Measurements from ENCODE around the gene ORAI3.

The ORAI3 gene

GRCh38 chr16:30949650-30950515 is 1.0 kb downstream of the ORAI3 start:
- DNase-seq = peak; percentile 39

DNA sequence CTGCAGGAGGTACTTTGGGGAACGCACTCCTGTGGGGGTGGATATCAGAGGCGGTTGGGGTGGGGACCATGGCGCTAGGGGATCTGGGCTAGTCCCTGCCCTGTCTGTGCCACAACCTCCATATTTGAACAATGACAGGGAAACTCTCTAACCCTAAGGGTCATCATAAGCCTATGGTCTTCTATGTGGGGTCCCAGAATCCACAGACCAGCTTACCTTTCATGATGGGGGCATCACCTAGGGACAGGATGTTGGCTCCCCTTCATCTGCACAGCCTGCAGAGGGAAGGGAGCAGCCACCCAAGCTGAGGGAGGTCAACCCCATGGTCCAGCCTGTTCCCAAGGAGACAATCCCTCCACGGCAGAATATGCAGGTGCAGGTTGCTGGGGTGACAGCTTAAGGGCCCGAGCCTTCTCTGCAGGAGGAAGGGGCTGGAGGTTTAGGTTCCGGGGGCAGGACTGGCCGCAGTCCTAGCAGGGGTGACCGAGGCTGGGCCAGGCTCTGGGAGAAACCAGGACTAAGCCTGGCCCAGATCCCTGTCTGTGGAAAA is 1.7 kb downstream of the ORAI3 start:
- no peak for DNase-seq

GRCh38 chr16:30951193-30951592 is 2.3 kb downstream of the ORAI3 start:
- DNase-seq = no peak

DNA sequence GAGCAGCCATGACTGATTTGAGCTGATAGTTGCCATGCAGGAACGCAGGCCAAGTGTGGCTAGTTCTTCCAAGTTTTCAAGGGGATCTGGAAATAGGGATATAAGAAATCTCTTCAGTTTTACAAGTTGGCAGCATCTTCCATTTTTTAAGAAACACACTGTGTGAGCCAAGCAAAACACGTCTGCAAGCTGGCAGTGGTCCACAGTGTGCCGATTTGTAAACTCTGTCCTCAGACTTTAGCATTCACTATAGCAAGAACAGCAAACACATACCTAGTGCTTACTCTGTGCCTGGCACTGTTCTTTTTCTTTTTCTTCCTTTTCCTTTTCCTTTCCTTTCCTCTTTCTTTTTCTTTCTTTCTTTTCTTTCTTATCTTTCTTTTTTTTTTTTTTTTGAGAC is 2.9 kb downstream of the ORAI3 start:
- no peak for DNase-seq

DNA sequence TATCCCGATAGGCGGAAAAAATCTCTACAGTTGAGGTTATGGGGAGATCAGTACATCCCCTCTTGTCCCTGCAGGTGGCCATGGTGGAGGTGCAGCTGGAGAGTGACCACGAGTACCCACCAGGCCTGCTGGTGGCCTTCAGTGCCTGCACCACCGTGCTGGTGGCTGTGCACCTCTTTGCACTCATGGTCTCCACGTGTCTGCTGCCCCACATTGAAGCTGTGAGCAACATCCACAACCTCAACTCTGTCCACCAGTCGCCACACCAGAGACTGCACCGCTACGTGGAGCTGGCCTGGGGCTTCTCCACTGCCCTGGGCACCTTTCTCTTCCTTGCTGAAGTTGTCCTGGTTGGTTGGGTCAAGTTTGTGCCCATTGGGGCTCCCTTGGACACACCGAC is 4.2 kb downstream of the ORAI3 start:
- no peak for DNase-seq

DNA sequence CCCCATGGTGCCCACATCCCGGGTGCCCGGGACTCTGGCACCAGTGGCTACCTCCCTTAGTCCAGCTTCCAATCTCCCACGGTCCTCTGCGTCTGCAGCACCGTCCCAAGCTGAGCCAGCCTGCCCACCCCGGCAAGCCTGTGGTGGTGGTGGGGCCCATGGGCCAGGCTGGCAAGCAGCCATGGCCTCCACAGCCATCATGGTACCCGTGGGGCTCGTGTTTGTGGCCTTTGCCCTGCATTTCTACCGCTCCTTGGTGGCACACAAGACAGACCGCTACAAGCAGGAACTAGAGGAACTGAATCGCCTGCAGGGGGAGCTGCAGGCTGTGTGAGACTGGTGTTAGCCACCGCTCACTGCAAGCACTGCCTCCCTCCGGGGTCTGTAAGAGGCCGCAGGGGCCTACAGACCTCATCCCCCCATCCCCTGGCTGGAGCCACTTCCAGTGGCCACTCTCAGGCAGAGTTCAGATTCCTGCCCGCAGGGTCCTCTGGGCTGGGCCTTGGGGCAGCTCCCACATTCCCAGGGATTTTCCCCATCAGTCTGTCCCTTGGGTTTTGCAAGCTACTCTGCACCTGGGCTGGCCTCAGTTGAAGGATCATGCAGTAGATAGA is 4.8 kb downstream of the ORAI3 start:
- peak; percentile 63 for DNase-seq

DNA sequence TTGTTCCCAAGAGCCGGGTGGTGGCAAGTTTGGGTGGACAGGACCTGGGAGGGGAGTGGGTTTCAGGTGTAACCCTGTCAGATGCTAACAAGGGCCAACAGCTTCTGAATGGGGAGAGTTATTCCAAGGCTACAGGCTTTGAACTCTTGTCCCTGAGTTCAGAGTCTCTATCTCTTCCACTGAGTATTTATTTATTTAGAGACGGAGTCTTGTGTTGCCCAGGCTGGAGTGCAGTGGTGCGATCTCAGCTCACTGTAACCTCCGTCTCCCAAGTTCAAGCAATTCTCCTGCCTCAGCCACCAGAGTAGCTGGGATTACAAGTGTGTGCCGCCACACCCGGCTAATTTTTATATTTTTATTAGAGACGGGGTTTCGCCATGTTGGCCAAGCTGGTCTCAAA is 6.1 kb downstream of the ORAI3 start:
- no peak for DNase-seq

GRCh38 chr16:30956601-30957455 is 8.0 kb downstream of the ORAI3 start:
- DNase-seq = peak; percentile 89

DNA sequence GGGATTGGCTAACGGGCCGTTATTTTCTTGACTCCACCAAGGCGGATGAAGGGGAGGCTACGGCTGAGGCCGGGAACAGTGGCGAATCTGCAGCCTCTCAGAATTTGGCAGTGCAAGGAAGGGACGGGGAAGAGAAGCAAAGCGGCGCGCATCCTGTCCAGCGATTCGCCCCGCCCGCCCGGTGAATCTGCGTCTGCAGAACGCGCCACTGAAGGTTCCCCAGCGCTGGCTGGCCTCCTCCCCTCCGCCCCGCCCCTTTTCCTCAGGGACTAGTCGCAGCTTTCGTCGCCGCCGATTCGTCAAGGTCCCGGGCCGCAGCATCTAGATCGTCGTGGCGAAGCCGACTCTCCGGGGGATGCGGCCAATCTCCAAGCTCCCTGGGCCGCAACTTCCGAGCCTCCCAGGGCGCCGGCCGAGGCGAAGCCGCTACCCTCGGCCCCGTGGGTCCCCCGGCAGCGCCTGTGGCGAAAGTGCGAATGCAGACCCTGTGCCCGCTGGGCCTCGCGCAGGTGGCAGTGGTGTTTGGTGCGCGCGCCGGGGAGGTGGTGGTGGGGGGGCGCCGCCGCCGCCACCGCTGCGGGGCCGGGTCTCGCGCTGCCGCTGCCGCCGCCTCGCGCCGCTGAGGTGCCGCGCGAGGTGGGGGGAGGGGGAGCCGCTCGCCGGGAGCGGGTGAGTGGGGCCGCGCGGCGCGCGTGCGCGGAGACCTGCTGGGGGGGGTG is 8.7 kb downstream of the ORAI3 start, which contains the start of gene SETD1A:
TSS of gene SETD1A (plus strand) at position 299 of the 719 bp plus-strand sequence. CDS start 978 bp downstream, outside the sequence.
- DNase-seq = peak; percentile 95

DNA sequence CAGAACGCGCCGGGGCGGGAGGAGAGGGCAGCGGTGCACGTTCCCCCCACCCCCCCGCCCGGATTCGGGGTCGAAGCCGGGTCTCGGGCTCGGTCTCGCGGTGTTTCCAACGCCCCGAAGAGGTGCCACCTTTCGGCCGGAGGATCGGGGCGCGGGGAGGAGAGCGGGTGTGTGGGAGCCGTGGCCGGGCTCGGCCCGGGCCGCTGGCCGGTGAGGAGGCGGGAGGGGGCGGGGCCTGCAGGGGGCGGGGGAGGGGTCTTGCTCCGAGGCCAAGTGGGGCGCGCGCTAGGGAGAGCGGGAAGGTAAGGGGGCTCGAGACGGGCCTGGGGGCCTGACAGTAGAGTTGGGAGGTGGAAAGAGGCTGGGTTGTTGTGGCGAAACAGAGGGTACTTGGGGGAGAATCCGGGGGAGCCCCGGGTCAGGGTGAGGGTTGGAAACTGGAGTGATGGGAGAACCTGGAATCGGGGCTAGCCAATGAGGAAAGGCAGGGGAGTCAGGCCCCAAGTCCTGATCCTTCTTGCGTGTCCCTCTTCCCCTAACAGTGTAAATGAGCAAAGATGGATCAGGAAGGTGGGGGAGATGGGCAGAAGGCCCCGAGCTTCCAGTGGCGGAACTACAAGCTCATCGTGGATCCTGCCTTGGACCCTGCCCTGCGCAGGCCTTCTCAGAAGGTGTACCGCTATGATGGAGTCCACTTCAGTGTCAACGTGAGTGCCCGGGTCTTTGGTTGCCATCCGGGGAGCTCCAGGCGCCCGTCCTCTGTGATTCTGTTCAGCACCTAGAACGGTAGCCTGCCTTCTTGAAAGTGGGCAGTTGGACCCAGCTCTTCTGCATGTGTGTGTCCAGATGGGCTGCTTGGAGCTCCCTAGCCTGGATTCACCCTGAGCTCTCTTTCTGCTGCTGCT is 9.6 kb downstream of the ORAI3 start:
- DNase-seq = peak; percentile 28

GRCh38 chr16:30961384-30961783 is 12.5 kb downstream of the ORAI3 start:
- DNase-seq = no peak

GRCh38 chr16:30963925-30964511 is 15.2 kb downstream of the ORAI3 start:
- no peak for DNase-seq

- no peak for DNase-seq
Measured at GRCh38 chr16:30964574-30965226, 15.8 kb downstream of the ORAI3 start.

- no peak for DNase-seq
Measured at GRCh38 chr16:30965436-30965835, 16.6 kb downstream of the ORAI3 start.

GRCh38 chr16:30966033-30966619 is 17.3 kb downstream of the ORAI3 start:
- no peak for DNase-seq

GRCh38 chr16:30967795-30968194 is 18.9 kb downstream of the ORAI3 start:
- DNase-seq = no peak

- no peak for DNase-seq
Measured at GRCh38 chr16:30969246-30969842, 20.5 kb downstream of the ORAI3 start.

- DNase-seq = no peak
Measured at GRCh38 chr16:30971298-30971697, 22.4 kb downstream of the ORAI3 start.

GRCh38 chr16:30972872-30973271 is 24.0 kb downstream of the ORAI3 start:
- DNase-seq = no peak
